OCI-LY1 (cell line): ENCODE data around the gene TRIOBP.

Experiments used
- CTCF ChIP-seq: fragments of 200-600 bp; sonication (generic), shearing (Covaris generic); IDR thresholded peaks from 2 replicates; pipeline ENCODE4 v1.5.1; 2017; ENCODE audit warnings: mild to moderate bottlenecking, antibody characterized with exemption, low read length, moderate library complexity, mixed read lengths
- EZH2 ChIP-seq: fragments of 200-600 bp; sonication (generic), shearing (Covaris generic); IDR thresholded peaks from 2 replicates; pipeline ENCODE4 v1.8.0; 2017; ENCODE audit warnings: borderline replicate concordance, mixed run types, mild to moderate bottlenecking, antibody characterized with exemption, low read length, moderate library complexity, mixed read lengths

GRCh38 chr22:37733625-37734401 is 37.0 kb downstream of the TRIOBP start:
- TF ChIP-seq EZH2 (no peak), CTCF (no peak)
